ENCODE measurements around the gene ADGRL1.
"Not testable (repeated sequence)": the region's sequence is repeated elsewhere in the genome, so short reads cannot be mapped to it uniquely, and the experiment has no call there.

ADGRL1 gene

GRCh38 chr19:14217886-14218285, 11.9 kb upstream of the ADGRL1 start:
- DNase-seq: not testable (repeated sequence)

DNA sequence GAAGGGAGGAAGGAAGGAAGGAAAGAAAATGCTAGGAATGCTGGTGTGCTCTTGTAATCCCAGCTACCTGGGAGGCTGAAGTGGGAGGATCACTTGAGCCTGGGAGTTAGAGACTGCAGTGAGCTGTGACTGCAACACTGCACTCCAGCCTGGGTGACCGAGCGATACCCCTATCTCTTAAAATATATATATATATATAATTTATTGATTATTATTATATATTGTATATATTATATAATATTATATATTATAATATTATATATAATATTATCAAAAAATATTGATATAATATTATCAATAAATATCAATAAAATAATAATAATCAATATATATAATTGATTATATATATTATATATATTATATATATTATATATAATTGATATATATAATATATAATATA, 8.6 kb upstream of the ADGRL1 start:
- DNase-seq: no peak

DNA sequence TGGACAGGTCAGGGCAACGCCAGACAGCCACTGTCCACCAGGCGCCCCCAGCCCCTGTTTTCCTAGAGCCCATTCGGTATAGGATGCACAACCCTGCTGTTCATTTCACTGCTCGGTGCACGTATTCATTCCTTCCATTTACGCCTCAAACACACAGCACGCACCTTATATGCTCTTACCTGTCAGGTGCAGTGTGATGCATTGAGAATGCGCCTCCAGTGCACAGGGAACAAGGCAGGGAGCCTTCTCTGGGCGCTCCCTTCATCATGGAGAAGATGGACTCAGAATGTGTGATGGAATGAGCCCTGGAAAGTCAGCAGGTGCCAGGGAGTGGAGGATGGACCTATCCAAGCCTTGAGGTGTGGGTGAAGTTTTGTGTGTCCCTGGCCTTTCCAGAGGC, 4.2 kb upstream of the ADGRL1 start:
- not testable (repeated sequence) for DNase-seq

DNA sequence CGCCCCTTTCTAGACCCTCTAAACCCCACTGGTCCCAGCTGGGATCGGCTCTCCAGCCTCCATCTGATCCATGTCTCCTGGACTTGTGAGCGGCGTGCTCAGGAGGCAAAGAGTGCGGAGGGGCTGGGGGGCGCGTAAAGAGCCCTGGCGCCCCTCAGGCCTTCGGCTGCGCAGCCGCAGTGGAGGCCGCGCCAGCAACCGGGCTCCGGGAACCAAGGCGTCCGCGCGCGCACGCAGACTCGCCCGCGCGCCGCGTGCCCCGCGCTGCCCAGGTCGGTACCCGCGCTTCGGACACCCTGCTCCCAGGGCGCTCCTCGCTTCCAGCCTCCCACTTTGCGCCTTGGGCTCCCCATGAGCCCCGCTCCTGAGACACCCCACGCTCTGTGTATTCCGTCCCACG, 3.4 kb upstream of the ADGRL1 start:
- DNase-seq: peak in 1 of 2 experiments; percentile 31

DNA sequence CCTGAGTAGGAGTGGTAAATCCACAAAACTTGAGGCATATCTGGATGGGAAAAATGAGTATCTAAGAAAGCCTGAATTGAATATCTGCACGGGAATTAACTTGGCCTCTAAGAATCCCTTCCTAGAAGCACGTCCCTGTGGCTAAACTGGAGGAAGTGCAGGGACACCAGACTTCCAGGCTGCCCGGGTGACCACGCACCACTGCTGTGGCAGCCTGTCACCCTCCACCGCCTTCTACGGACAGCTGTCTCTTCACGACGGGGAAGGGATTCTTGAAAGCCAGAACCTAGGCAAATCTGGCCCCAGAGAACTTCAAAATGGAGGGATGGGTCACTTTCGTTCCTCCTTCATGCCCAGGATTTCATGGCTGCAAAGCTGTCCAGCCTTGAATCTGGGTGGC, 2.5 kb upstream of the ADGRL1 start:
- DNase-seq: not testable (repeated sequence)

DNA sequence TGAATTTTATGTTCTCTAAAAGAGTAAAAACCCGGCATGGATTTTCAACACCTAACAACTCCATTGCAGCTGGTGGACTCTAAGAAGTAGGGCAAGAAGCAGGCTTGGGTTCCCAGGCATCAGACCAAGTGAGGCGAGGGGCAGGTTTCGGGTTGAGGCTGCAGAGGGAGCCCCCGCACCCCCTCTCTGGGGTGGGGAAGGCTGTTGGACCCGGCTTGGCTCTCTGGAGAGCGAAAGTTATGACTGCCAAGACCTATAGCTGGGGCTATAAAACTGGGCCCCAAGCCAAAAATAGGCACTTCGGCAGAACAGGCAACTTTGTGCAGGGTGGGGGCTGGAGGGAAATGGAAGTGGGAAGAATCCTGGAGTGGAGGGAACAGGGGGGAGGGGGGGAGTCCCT, 1.8 kb upstream of the ADGRL1 start:
- DNase-seq: not testable (repeated sequence)

DNA sequence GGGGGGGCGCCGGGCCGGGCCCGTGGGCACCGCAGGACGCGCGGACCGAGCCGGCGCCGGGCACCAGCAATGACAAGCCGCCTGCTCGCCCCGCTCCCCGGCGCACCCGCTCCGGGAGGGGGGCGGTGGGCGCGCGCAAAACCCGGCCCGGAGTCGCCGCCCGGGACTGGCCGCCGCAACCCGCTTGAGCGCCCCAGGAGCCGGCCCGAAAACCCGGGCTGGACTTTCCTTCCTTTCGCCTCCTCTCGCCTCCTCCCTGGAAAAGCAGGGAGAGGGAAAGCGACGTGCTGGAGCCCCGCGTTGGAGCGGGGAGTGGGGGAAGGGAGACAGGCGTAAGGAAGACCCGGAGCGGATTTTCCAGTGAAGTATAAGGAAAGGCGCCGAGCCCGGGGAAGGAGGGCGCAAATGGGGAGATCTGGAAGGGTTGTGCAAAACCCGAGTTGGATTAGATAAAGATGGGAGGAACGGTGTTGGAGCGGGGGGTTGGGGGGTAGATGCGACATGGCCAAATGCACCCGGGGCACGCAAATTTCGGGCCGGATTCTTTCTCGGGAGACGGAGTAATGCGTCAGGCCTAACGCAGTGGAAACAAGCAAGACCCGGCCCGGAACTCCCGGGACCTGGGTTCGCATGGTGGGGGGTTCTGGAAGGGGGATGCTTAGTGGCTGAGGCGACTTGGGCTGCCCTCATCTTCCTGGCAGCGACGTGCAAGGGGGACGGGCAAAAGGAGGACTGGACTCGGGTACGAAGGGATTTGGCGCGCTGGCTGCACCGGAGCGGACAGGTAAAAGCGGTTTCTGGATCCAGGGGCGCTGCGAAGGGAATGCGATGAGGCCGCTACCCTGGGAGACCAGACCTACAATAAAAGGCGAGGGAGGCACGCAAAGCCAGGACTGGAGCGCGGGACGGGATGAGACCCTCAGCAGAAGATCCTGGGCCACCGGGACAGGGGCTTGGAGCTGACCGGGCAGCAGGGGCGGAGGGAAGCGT, 1.1 kb upstream of the ADGRL1 start:
- DNase-seq: peak; percentile 91 to 92

DNA sequence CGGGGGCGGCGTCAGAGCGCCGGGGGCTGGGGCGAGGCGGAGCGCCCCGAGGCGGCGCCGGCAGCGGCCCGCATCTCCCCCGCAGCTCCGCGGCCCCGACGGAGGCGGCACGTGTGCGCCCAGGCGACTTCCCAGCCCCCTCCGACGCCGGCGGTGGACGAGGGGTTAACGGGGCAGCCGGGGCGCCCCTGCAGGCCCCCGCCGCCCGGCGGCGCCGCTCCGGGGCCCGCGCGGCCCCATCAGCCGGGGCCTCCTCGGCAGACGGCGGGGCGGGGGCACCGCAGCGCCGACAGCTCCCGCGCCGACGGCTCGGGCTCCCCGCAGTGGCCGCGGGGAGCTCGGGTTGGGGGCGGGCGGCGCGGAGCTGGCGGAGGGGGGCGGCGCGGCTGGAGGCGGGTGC, 339 bp upstream of the ADGRL1 start:
- DNase-seq: peak in 1 of 2 experiments; percentile 30

- DNase-seq: peak in 1 of 2 experiments; percentile 23
These were observed 1.1 kb downstream of the ADGRL1 start for GRCh38 chr19:14204676-14205451.

DNA sequence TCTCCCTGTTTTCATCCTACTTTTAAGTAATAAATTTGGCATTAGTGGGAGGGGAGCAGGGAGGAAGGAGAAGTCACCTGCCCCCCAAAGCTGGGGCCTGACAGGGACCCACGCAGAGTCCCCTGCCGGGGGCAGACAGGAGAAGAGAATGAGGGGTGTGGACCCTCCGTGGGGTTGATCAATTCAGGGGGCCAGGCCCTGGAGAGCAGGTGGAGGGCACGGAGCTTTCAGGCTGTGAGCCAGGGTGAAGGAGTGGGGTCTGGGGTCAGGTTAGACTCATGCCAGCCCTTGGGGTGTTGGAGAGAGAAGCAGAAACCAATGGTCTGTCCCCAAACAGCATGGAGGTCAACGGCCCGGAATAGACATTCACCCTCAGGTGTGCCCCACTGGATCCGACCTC, 1.8 kb downstream of the ADGRL1 start:
- not testable (repeated sequence) for DNase-seq

- not testable (repeated sequence) for DNase-seq
These were observed 2.2 kb downstream of the ADGRL1 start for GRCh38 chr19:14203788-14204187.

- no peak for DNase-seq
These were observed 2.8 kb downstream of the ADGRL1 start for GRCh38 chr19:14203177-14203576.

GRCh38 chr19:14201481-14201880, 4.5 kb downstream of the ADGRL1 start:
- DNase-seq: not testable (repeated sequence)

GRCh38 chr19:14200147-14200841, 5.7 kb downstream of the ADGRL1 start:
- DNase-seq: peak in 1 of 2 experiments; percentile 25

DNA sequence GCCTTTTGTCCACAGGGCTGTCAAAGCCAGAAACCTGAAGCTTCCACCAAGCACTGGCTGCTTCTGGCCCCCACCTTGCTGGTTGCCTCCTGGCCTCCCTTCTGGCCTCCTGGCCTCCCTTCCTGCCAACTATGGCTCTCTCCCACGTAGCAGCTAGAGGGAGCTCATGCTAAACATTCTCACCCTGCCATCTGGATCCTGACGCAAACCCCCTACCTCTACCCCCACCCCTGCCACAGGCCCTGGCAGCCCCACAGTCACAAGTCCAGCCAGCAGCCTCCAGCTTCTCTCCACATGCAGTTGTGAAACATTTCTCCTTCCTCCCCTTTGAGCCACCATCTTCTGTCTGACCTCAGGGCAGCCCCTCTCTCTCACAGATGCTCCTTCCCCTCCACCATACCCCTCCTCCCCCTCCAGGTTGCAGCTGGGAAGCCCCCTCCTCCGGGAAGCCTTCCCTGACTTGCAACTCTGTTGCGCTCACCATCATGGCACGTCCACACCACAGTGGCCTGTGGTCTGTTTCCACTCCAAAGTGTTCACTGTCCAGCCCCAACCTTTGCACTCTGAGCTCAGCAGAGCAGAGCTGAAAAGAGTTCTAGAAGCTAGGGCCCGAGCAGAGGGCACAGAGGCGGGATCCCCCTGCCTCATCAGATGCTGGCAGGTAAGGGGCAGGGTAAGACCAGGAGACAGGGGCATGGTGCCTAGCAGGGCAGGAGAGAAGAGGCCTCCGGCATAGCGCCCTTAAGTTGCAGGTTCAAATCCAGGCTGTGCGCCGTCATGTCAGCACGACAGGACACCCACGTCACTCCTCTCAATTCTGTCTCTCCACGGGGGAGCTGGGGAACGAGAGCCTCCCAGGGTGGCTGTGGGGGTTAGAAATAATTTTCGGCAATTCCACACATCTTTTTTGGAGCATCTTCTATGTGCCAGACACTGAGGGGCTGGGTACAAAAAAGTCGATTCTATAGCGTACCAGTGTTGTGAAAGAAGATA, 7.3 kb downstream of the ADGRL1 start:
- DNase-seq: no peak

DNA sequence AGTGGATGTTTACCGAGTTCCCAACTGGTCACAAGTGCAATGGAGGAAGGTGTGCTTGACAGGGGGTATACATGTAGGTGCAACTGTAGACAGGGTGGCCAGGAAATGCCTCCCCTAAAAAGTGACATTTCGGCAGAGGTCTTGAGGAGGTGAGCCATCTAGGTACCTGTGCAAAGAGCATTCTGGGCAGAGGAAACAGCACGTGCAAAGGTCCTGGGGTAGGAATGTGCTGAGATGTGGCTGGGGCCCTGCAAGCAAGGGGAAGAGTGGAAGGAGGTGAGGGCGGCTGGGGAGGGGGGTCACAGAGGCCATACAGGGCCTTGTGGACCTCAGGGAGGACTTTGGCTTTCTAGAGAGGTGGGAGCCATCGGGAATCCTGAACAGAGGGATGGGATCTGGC, 8.1 kb downstream of the ADGRL1 start:
- DNase-seq: no peak

GRCh38 chr19:14197288-14197687, 8.7 kb downstream of the ADGRL1 start:
- DNase-seq: not testable (repeated sequence)

GRCh38 chr19:14196105-14196504, 9.9 kb downstream of the ADGRL1 start:
- DNase-seq: peak in 1 of 2 experiments; percentile 47

GRCh38 chr19:14195216-14195615, 10.8 kb downstream of the ADGRL1 start:
- not testable (repeated sequence) for DNase-seq

DNA sequence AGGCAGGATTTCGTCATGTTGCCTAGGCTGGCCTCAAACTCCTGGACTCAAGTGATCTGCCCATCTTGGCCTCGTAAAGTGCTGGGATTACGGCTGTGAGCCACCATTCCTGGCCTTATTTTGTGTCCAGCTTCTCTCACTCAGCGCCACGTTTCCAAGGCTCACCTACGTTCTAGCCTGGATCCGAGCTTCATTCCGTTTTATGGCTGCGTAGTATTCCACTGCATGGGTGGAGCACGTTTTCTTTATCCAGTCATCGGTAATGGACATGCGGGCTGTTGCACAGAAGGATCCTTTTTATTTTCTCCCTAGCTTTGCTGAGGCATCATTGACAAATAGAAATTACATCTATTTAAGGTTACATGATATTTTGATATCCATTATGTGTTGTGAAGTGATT, 16.6 kb downstream of the ADGRL1 start:
- DNase-seq: no peak

DNA sequence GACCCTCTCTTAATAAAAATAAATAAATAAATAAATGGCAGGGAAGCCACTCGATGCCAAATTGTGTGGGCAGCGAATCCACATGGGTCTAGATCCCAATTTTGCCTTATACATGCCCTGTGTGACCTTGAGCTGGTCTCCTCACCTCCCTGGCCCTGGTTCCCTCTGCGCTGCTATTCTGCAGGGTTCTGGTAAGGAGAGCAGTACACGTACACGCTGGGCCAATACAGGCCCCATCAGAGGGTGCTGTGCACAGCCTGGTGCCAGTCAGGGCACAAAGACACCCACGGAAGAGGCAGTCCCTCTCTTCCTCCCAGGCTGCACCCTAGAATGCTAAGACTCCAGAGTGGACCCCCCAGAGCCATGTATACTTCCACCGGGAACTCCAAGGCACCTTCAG, 17.9 kb downstream of the ADGRL1 start:
- DNase-seq: not testable (repeated sequence)

GRCh38 chr19:14187561-14187960, 18.4 kb downstream of the ADGRL1 start:
- DNase-seq: no peak
